Muscle layer of colon (tissue), 2 donors: ENCODE results near the gene STIL.
"Not testable (repeated sequence)": the region's sequence is repeated elsewhere in the genome, so short reads cannot be mapped to it uniquely, and the experiment has no call there.

ENCODE experiments used
- H3K27ac ChIP-seq: one replicate; pipeline ENCODE4 v1.7.0; 2013; ENCODE audit warnings: low read depth, mild to moderate bottlenecking, low read length, moderate library complexity
- H3K27me3 ChIP-seq, 2 donors: one replicate each; pipeline ENCODE4 v1.7.0; 2013; ENCODE audit warnings: low read length in 2 of 2, mild to moderate bottlenecking in 2 of 2; ENCODE audit not compliant: insufficient read depth in 2 of 2, control insufficient read depth in 1 of 2
- H3K36me3 ChIP-seq: one replicate; pipeline ENCODE4 v1.7.0; 2013; ENCODE audit warnings: mild to moderate bottlenecking, low read length; ENCODE audit not compliant: insufficient read depth
- H3K4me1 ChIP-seq: one replicate; pipeline ENCODE4 v1.7.0; 2013; ENCODE audit warnings: mild to moderate bottlenecking, low read length; ENCODE audit not compliant: insufficient read depth
- H3K4me3 ChIP-seq, 2 donors: one replicate each; pipeline ENCODE4 v1.7.0; 2013; ENCODE audit warnings: low read length in 2 of 2, low read depth in 1 of 2, mild to moderate bottlenecking in 1 of 2, moderate library complexity in 1 of 2
- H3K9ac ChIP-seq: one replicate; pipeline ENCODE4 v1.7.0; 2013; ENCODE audit warnings: low read length
- H3K9me3 ChIP-seq: one replicate; pipeline ENCODE4 v1.7.0; 2013; ENCODE audit warnings: mild to moderate bottlenecking, low read length
- donor health status: abdominal sarcoma.
- donor health status: Adenocarcinoma of cecum.

Gene STIL

DNA sequence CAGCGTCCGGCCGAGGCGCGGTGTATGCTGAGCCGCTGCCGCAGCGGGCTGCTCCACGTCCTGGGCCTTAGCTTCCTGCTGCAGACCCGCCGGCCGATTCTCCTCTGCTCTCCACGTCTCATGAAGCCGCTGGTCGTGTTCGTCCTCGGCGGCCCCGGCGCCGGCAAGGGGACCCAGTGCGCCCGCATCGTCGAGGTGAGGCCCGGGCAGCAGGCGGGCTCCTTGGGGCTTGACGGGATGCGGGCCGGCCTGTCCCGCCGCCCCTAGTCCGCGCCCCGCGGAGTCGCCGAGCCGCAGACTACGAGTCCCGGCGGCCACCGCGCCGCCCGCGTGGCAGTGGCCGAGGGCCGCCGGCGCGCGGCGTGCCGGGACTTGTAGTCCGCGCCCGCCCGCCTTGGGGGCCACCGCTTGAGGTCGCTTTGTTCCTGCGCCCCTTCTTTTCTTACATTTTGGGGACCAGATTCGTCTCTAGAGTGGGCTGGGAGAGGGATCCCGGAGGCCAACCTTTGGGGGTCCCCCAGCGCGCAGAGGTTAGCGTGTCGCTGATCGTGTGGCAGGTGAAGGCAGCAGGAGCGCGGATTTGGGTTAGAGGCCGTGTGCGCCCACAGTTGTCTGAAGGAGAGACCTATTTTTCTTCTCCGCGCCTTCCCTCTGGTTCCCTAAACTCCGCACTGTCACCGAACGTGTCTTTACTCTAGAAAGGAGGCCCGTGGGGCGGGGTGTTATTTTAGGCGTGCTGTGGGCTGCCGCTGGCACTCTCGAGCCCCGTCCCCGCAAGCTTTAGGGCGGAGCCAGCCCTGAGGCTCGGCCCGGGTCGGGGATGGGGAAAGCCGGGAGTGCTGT lies 20.2 kb upstream of the STIL start:
- peaks cover 18% of the 10 kb centered on the region for H3K4me1 ChIP-seq
- H3K4me3 ChIP-seq, result peak overlapping the region; percentile 67 to 95
- H3K9me3 ChIP-seq, result no peaks in the 10 kb centered on the region
- peak overlapping the region; percentile 80 for H3K9ac ChIP-seq
- no peaks in the 10 kb centered on the region for H3K36me3 ChIP-seq
- H3K27ac ChIP-seq, result peak overlapping the region; percentile 69
- no peaks in the 10 kb centered on the region for H3K27me3 ChIP-seq

DNA sequence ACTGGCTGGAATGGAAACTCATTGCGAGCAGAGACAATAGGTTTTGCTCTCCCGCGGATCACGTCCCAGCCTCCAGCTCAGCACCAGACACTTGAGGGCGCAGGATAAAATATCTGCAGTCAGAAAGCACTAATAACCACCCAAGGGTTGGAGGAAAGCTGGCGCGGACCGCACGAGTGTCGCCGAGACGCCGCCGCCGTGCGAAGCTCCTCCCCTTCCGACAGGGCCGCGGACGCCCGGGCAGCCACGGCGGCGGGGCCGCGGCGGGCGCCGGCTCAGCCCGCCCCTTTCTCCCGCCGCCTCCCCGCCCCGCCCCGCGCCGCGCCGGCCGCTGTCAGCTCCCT lies 19.6 kb upstream of the STIL start, which contains the start of gene CMPK1:
TSS of gene CMPK1 (plus strand) at position 213 of the 344 bp plus-strand sequence. CDS start 156 bp downstream, outside the sequence.
- H3K27ac ChIP-seq, result peak within 1 kb of the TSS; percentile 84
- H3K4me1 ChIP-seq, result peaks cover 18% of the 10 kb centered on the region
- no peaks in the 10 kb centered on the region for H3K9me3 ChIP-seq
- no peaks in the 10 kb centered on the region for H3K36me3 ChIP-seq
- peak within 1 kb of the TSS; percentile 67 to 95 for H3K4me3 ChIP-seq
- no peaks in the 10 kb centered on the region for H3K27me3 ChIP-seq
- peak within 1 kb of the TSS; percentile 85 for H3K9ac ChIP-seq

DNA sequence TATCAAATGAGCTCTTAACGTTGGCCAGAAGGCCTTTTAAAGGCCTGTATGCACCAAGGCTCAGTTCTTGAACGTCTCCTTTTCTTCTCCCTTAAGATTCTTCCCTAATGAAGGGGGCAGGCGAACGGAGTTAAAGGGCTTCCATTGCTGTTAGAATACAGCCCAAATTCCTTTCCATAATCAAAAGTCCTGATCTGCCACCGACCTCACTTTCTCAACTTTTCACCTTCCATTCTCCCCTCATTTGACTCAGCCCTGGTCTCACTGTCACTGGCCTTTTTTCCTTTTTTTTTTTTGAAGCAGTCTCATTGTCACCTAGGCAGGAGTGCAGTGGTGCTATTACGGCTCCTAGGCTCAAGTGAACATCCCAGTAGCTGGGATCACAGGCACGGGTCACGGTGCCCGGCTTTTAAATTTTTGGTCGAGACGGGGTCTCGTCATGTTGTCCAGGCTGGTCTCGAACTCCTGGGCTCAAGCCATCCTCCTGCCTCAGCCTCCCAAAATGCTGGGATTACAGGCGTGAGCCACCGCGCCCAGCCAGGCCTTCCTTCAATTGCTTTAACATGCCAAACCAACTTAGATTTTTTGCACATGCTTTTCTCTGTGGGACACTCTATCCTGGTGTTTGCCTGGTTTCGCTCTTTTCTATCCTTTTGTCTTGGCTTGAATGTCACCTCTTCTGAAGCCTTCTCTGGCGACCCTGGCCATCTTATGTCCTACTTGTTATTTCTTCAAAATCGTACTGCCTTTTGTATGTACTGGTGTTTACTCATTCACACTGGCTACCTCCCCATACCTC lies 19.0 kb upstream of the STIL start:
- peaks cover 18% of the 10 kb centered on the region for H3K4me1 ChIP-seq
- peak overlapping the region; percentile 67 to 95 for H3K4me3 ChIP-seq
- H3K9me3 ChIP-seq, result no peaks in the 10 kb centered on the region
- no peaks in the 10 kb centered on the region for H3K27me3 ChIP-seq
- H3K27ac ChIP-seq, result peak overlapping the region; percentile 84
- no peaks in the 10 kb centered on the region for H3K36me3 ChIP-seq
- peak overlapping the region; percentile 85 for H3K9ac ChIP-seq

DNA sequence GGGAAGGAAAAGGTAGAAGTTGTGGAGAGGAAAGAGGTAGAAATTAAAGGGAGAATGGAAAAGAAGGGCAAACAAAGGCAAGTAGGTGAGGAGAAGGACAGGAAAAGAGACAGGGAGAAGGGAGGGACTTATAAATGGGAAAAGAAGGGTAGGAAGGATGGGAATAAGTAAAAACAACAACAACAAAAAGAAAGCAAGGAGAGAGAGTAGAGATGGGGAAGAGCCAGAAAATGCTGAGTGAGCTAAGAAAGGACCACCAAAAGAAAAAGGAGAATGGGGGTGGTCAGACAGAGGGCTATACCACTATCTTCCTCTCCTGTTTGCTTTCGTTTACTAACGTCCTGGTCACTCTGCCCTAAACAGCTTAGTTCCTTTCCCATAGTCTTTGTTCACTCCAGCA lies 17.9 kb upstream of the STIL start:
- Histone ChIP-seq H3K4me1 (peaks cover 18% of the 10 kb centered on the region), H3K9ac (no peak overlapping the region), H3K36me3 (no peaks in the 10 kb centered on the region), H3K27ac (no peak overlapping the region), H3K9me3 (no peaks in the 10 kb centered on the region), H3K4me3 (no peak overlapping the region), H3K27me3 (no peaks in the 10 kb centered on the region)

DNA sequence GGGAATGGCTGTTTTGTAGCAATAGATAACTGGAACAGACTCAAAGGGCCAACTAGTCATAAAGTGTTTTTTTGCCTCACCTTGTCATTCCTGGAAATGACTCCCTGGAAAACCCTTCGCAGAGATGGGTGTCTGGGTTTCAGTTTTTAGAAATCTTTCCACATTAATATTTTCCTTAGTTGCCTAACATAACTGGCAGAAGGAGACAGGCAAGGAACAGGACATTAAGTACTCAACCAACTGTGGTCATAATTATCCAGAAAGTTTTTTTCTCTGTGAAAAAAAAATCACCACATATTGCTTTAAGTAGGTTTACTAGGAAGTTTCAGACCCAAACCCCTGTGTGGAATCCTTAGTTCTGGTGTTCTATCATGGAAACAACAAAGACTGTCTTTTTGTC lies 16.3 kb upstream of the STIL start:
- H3K4me1 ChIP-seq, result peaks cover 13% of the 10 kb centered on the region
- no peak overlapping the region for H3K4me3 ChIP-seq
- no peaks in the 10 kb centered on the region for H3K36me3 ChIP-seq
- H3K9ac ChIP-seq, result no peak overlapping the region
- H3K27me3 ChIP-seq, result no peaks in the 10 kb centered on the region
- H3K27ac ChIP-seq, result no peak overlapping the region
- no peaks in the 10 kb centered on the region for H3K9me3 ChIP-seq

DNA sequence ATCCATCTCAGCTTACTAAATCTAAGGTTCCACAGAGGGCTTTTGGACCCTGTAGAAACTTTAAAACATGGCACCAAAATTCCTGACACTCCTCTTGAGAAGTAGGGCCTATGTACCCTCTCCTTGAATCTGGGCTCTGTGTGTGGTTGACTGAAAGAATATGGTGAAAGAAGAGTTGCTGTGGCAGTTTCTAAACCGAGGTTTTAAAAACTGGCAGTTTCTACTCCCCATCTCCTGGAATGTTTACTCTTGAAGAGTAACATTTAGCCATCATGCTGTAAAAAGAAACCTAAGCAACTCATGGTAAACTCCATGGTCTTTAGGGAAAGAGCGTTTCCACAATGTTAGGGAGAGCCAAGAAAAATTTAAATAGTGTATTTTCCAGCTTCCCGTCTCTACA lies 15.0 kb upstream of the STIL start:
- no peak overlapping the region for H3K4me3 ChIP-seq
- no peak overlapping the region for H3K9ac ChIP-seq
- H3K4me1 ChIP-seq, result peaks cover 8% of the 10 kb centered on the region
- H3K9me3 ChIP-seq, result no peaks in the 10 kb centered on the region
- H3K27me3 ChIP-seq, result no peaks in the 10 kb centered on the region
- H3K36me3 ChIP-seq, result no peaks in the 10 kb centered on the region
- no peak overlapping the region for H3K27ac ChIP-seq

DNA sequence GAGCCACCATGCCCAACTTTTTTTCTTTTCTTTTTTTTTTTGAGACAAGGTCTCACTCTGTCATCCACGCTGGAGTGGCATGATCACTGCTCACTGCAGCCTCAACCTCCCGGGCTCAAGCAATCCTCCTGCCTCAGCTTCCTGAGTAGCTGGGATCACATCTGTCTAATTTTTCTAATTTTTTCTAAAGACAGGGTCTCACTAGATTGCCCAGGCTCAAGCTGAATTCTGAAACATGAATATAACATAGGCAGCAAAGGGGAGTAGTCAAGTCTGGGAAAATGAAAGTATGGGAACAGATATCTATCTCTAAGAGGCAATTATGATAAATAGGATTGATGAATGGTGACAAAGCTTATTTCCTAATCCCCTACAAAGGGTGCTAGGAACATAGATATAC lies 12.3 kb upstream of the STIL start:
- H3K27ac ChIP-seq, result no peak overlapping the region
- H3K9ac ChIP-seq, result no peak overlapping the region
- no peaks in the 10 kb centered on the region for H3K9me3 ChIP-seq
- no peaks in the 10 kb centered on the region for H3K36me3 ChIP-seq
- no peaks in the 10 kb centered on the region for H3K4me1 ChIP-seq
- no peak overlapping the region for H3K4me3 ChIP-seq
- no peaks in the 10 kb centered on the region for H3K27me3 ChIP-seq

DNA sequence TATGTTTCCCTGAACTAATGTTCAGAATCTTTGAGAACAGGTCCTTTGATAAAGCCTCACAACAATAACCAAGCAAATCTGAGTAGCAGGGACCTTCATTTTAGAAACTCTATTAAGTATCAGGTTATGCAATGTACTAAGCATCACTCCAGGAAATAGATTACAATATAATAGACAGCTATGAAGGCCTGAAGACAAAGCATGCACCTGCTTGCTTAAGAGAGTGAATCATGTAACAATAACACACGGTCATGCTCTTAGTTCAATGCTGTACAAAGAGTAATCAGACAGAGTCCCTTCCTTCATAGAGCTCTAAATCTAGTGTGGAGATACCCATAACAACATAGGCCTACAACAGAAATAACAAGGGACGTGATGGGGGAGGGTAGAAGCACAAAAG lies 11.6 kb upstream of the STIL start:
- no peak overlapping the region for H3K27ac ChIP-seq
- no peaks in the 10 kb centered on the region for H3K4me1 ChIP-seq
- H3K9me3 ChIP-seq, result no peaks in the 10 kb centered on the region
- no peaks in the 10 kb centered on the region for H3K36me3 ChIP-seq
- no peaks in the 10 kb centered on the region for H3K27me3 ChIP-seq
- no peak overlapping the region for H3K4me3 ChIP-seq
- H3K9ac ChIP-seq, result no peak overlapping the region

DNA sequence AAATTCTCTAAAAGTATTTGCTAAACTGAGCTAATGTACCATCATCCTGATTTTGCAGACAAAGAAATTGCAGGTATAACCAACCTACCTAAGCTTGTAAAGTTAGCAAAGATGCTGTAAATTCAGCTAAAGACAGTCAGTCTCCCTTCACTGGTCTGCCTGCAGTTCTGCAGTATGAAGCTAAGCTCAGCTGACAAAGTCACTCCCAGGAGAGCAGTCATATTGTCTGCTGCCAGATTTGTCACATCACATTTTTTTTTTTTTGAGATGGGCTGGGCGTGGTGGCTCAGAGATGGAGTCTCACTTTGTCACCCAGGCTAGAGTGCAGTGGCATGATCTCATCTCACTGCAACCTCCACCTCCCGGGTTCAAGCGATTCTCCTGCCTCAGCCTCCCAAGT lies 10.7 kb upstream of the STIL start:
- Histone ChIP-seq H3K27ac (no peak overlapping the region), H3K9me3 (no peaks in the 10 kb centered on the region), H3K9ac (no peak overlapping the region), H3K36me3 (no peaks in the 10 kb centered on the region), H3K27me3 (no peaks in the 10 kb centered on the region), H3K4me1 (no peaks in the 10 kb centered on the region), H3K4me3 (no peak overlapping the region)

DNA sequence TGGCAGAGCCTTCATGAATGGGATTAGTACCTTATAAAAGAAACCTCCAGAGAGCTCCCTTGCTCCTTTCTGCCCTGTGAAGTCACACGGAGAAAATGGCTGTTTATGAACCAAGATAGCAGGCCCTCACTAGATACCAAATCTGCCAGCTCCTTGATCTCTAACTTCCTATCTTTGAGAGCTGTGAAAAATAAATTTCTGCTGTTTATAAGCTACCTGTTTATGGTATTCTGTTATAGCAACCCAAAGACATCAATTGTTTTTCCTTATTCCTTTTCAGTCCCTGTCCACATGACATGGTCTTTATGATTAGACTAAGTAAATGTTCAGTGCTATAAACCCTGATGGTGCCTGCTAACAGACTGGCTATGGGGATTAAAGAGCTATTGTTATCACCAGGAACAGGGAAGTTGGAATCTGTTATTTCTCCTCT lies 9.7 kb upstream of the STIL start:
- Histone ChIP-seq H3K4me1 (no peaks in the 10 kb centered on the region), H3K4me3 (no peak overlapping the region), H3K27ac (no peak overlapping the region), H3K9me3 (no peaks in the 10 kb centered on the region), H3K36me3 (no peaks in the 10 kb centered on the region), H3K27me3 (no peaks in the 10 kb centered on the region), H3K9ac (no peak overlapping the region)

DNA sequence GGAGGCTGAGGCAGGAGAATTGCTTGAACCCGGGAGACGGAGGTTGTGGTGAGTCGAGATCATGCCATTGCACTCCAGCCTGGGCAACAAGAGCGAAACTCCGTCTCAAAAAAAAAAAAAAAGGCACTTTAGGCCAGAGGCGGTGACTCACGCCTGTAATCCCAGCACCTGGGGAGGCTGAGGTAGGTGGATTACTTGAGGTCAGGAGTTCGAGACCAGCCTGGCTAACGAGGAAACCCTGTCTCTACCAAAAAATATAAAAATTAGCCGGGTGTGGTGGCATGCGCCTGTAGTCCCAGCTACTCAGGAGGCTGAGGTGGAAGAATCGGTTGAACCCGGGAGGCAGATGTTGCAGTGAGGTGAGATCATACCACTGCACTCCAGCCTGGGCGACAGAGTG lies 6.0 kb upstream of the STIL start:
- H3K27ac ChIP-seq, H3K9me3 ChIP-seq, H3K36me3 ChIP-seq, H3K9ac ChIP-seq, H3K4me1 ChIP-seq, H3K27me3 ChIP-seq, H3K4me3 ChIP-seq: not testable (repeated sequence)
